Panc1 (cell line): ENCODE measurements around the gene MBD3L3. TPM values are rescaled to one million over a fixed set of nuclear protein-coding genes. Genes with fewer than 3 reads are reported as not detected.
"Not testable (repeated sequence)": the region's sequence is repeated elsewhere in the genome, so short reads cannot be mapped to it uniquely, and the experiment has no call there.

Source experiments
- ATAC-seq: fragments of 200-7000 bp; cut with Tn5 transposase; 2 replicates; pipeline ENCODE4 v1.9.1; 2020; ENCODE audit warnings: mild to moderate bottlenecking, moderate library complexity
- BruUV-seq: library from RNA; stranded (reverse); fragments of 400-500 nt; replicated peaks from 2 replicates; lab custom pipeline; 2021; lab: Mats Ljungman, UMichigan
- CTCF ChIA-PET: fragments of 300-600 bp; sonication (Branson Sonifier 250); formaldehyde crosslinking; loops from one replicate; lab custom pipeline; 2022; ENCODE audit warnings: antibody characterized with exemption; lab: Charles Lee
- POLR2A ChIA-PET: fragments of 300-600 bp; sonication (Branson Sonifier 250); formaldehyde crosslinking; loops from one replicate; lab custom pipeline; 2022; ENCODE audit warnings: antibody characterized with exemption; lab: Charles Lee
- DNase-seq: peaks from one replicate; pipeline ENCODE4 v3.0.0-alpha.2; 2010; ENCODE audit warnings: low read depth, low spot score
- H3K27ac ChIP-seq: 2 replicates; pipeline ENCODE4 v1.5.1; 2011; ENCODE audit warnings: mild to moderate bottlenecking, low read length, inconsistent platforms
- H3K27me3 ChIP-seq: fragments of 200-500 bp; sonication (Bioruptor generic); 2 replicates; pipeline ENCODE4 v1.6.0; 2014; ENCODE audit warnings: low read length, inconsistent platforms; ENCODE audit not compliant: control insufficient read depth, insufficient read depth
- H3K36me3 ChIP-seq: fragments of 200-500 bp; sonication (Bioruptor generic); 2 replicates; pipeline ENCODE4 v1.5.1; 2014; ENCODE audit warnings: inconsistent platforms, mild to moderate bottlenecking, low read length, moderate library complexity; ENCODE audit not compliant: control insufficient read depth, insufficient read depth
- H3K4me1 ChIP-seq: 2 replicates; pipeline ENCODE4 v1.5.1; 2011; ENCODE audit warnings: inconsistent platforms, mild to moderate bottlenecking, low read length, moderate library complexity; ENCODE audit not compliant: control insufficient read depth, insufficient read depth
- H3K4me3 ChIP-seq, 2 experiments: 2 replicates each; pipeline ENCODE4 v1.5.1; 2011 to 2012; ENCODE audit warnings: low read depth in 2 of 2, low read length in 2 of 2, mild to moderate bottlenecking in 2 of 2, inconsistent platforms in 1 of 2, moderate library complexity in 1 of 2
- H3K9me3 ChIP-seq: fragments of 200-500 bp; sonication (Bioruptor generic); 2 replicates; pipeline ENCODE4 v1.5.1; 2014; ENCODE audit warnings: low read depth, mild to moderate bottlenecking, inconsistent platforms, low read length, moderate library complexity; ENCODE audit not compliant: control insufficient read depth, insufficient read depth
- POLR2AphosphoS5 ChIP-seq: IDR thresholded peaks from 2 replicates; pipeline ENCODE4 v1.6.1; 2012; ENCODE audit warnings: mild to moderate bottlenecking, low read depth, low read length, moderate library complexity
- REST ChIP-seq, 2 experiments: IDR thresholded peaks; 2 replicates each; pipeline ENCODE4 v1.6.1; 2011 to 2012; ENCODE audit warnings: low read depth in 2 of 2, control low read depth in 1 of 2, low read length in 1 of 2, mild to moderate bottlenecking in 1 of 2, moderate library complexity in 1 of 2; ENCODE audit not compliant: insufficient read depth in 1 of 2
- SIN3A ChIP-seq: IDR thresholded peaks from 2 replicates; pipeline ENCODE4 v1.6.1; 2012; ENCODE audit warnings: low read depth, mild to moderate bottlenecking, low read length, moderate library complexity, borderline replicate concordance; ENCODE audit not compliant: insufficient read depth
- TCF7L2 ChIP-seq: IDR thresholded peaks from 2 replicates; pipeline ENCODE4 v1.6.1; 2011; ENCODE audit warnings: mild to moderate bottlenecking, low read depth, low read length, inconsistent platforms
- in situ Hi-C: cut with HindIII; loops from 2 replicates; pipeline ENCODE4 v1.10.0; 2016; ENCODE audit warnings: low sequenced_read_pairs, low pct_unique_long_range_greater_than_20kb
- intact Hi-C: fragments of 100-400 bp; cut with micrococcal nuclease; formaldehyde crosslinking; loops from one replicate; pipeline ENCODE4 v1.10.0; 2022; ENCODE audit not compliant: unreplicated experiment
- total RNA-seq: library from RNA; stranded (reverse); gene quantifications from one replicate; pipeline ENCODE4 v1.2.1, GENCODE V29; 2021; ENCODE audit not compliant: unreplicated experiment
- TF ChIP-seq, protein P1 (sequence below): fragments of 450-650 bp; IDR thresholded peaks from 2 replicates; pipeline ENCODE4 v1.5.1; 2017; ENCODE audit warnings: mild to moderate bottlenecking

MBD3L3 gene
- total RNA-seq, 1 experiment from 2014 or later: not detected

GRCh38 chr19:7063764-7064418 is 5.4 kb upstream of the MBD3L3 start:
- intact Hi-C loops (no loop called here), in situ Hi-C loops (no loop called here)
- DNase-seq (no peak), ATAC-seq (no peak)
- Histone ChIP-seq H3K27ac (no peak overlapping the region), H3K4me3 (no peak overlapping the region), H3K36me3 (no peaks in the 10 kb centered on the region), H3K9me3 (no peaks in the 10 kb centered on the region), H3K4me1 (no peaks in the 10 kb centered on the region), H3K27me3 (no peaks in the 10 kb centered on the region)
- POLR2A ChIA-PET: no interaction called here
- CTCF ChIA-PET: no interaction called here
- no peak for TF ChIP-seq SIN3A
- TF ChIP-seq, protein P1, sequence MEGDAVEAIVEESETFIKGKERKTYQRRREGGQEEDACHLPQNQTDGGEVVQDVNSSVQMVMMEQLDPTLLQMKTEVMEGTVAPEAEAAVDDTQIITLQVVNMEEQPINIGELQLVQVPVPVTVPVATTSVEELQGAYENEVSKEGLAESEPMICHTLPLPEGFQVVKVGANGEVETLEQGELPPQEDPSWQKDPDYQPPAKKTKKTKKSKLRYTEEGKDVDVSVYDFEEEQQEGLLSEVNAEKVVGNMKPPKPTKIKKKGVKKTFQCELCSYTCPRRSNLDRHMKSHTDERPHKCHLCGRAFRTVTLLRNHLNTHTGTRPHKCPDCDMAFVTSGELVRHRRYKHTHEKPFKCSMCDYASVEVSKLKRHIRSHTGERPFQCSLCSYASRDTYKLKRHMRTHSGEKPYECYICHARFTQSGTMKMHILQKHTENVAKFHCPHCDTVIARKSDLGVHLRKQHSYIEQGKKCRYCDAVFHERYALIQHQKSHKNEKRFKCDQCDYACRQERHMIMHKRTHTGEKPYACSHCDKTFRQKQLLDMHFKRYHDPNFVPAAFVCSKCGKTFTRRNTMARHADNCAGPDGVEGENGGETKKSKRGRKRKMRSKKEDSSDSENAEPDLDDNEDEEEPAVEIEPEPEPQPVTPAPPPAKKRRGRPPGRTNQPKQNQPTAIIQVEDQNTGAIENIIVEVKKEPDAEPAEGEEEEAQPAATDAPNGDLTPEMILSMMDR: no peak
- no peak for TF ChIP-seq TCF7L2
- TF ChIP-seq REST (IDR thresholded peaks at IDR 0.05; ENCODE audit: insufficient read depth in 1 of 2, low read depth in 2 of 2, low read length in 1 of 2): no peak
- BruUV-seq: no TSS peak

DNA sequence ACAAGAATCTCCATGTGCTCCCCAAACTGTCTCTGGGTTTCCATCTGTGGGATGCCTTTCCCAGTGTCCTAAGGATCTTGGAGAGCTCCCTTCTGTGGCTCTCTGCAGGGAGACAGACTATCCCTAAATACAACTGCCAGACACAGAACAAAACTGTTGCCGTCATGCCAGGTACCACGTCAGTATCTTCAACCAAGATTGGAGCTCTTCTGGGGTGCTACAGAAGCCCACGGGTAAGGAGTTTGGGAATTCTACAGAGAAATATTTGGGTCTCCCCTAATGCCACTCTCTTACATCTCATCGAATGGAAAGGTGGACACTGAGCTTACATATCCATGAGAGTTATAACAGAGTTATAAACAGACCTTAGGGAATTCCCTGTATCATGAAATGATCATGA is 4.9 kb upstream of the MBD3L3 start:
- Histone ChIP-seq H3K4me3 (no peak overlapping the region), H3K9me3 (no peaks in the 10 kb centered on the region), H3K36me3 (no peaks in the 10 kb centered on the region), H3K4me1 (no peaks in the 10 kb centered on the region), H3K27me3 (no peaks in the 10 kb centered on the region), H3K27ac (no peak overlapping the region)
- TF ChIP-seq SIN3A (no peak), POLR2AphosphoS5 (no peak), REST (IDR thresholded peaks at IDR 0.05; ENCODE audit: insufficient read depth in 1 of 2, low read depth in 2 of 2, low read length in 1 of 2) (no peak), TCF7L2 (no peak)
- TF ChIP-seq, protein P1: no peak
- in situ Hi-C loops: no loop called here
- intact Hi-C loops: no loop called here
- POLR2A ChIA-PET: no interaction called here
- DNase-seq: no peak
- no peak for ATAC-seq
- CTCF ChIA-PET: no interaction called here
- BruUV-seq: no TSS peak

GRCh38 chr19:7059977-7060376 is 1.5 kb upstream of the MBD3L3 start:
- POLR2A ChIA-PET, H3K36me3 ChIP-seq, in situ Hi-C loops, H3K9me3 ChIP-seq, ATAC-seq, H3K27me3 ChIP-seq, H3K4me3 ChIP-seq, CTCF ChIA-PET, H3K4me1 ChIP-seq, H3K27ac ChIP-seq, intact Hi-C loops, DNase-seq, BruUV-seq: not testable (repeated sequence)
